ENCODE data around the gene MAGI1.

GRCh38 chr3:65331730-65332129 lies 707.0 kb downstream of the MAGI1 start:
- TF ChIP-seq CTCF (IDR thresholded peaks at IDR 0.05) (no peak), EP300 (IDR thresholded peaks at IDR 0.05; ENCODE audit: borderline replicate concordance in 1 of 2, low read depth in 1 of 2, low read length in 1 of 2) (no peak), SMC3 (IDR thresholded peaks at IDR 0.05; ENCODE audit: low read depth, low read length) (no peak)

Measured in SK-N-SH (cell line).